GM19395 (cell line): Measurements from ENCODE around the gene SLC39A5.
A peak's percentile ranks its signal among the peaks of the same experiment; 100 is the strongest.

Source experiments
- ATAC-seq: cut with Tn5 transposase; IDR thresholded peaks from one replicate; pipeline ENCODE4 v1.9.1; 2021; ENCODE audit warnings: mild to moderate bottlenecking, moderate library complexity; ENCODE audit not compliant: unreplicated experiment

SLC39A5 gene

DNA sequence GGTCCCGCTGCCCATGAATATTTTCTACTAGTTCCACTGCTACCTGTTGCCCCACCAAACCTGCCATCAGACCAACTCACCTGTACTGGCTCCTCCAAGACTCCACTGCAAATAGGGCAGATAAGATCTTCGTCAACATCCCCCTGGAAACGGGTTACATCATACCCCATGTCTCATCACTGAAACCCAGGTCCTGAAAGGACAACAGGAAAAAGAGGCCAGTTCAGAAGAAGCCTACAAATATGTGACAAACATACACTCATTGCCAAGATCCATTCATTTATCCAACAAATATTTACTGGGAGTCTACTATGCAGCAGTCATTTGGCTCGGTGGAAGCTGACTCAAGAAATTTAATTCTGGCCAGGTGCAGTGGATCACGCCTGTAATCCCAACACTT is 16.0 kb upstream of the SLC39A5 start:
- no peak for ATAC-seq

DNA sequence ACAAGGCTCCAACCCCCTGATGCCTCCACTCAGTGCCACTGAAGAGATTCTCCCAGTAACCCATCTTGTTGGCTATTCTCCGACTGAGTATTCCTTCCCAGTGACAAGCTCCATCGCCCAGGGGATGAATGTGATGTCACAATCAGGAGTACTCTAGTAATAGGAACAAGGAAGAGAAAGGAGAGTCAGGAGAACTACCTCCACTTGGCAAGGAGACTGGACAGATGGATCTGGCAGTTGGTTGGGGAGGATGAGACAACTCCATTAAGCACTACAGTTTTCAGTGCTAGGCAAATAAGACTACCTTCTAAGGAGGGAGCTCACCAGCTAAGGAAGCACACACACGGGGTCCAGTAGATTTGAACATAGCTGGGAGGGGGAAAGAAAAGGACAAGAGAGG is 13.4 kb upstream of the SLC39A5 start:
- no peak for ATAC-seq

DNA sequence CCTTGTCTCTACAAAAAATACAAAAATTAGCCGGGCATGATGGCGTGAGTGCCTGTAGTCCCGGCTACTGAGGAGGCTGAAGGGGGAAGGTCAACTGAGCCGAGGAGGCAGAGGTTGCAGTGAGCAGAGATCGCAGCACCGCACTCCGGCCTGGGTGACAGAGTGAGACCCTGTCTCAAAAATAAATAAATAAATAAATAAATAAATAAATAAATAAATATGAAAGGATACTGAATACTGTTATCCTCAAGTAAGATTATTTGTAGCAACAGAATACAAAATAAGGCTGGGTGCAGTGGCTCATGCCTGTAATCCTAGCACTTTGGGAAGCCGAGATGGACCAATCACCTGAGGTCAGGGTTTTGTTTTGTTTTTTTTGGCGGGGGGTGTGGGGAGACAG is 10.0 kb upstream of the SLC39A5 start:
- no peak for ATAC-seq

DNA sequence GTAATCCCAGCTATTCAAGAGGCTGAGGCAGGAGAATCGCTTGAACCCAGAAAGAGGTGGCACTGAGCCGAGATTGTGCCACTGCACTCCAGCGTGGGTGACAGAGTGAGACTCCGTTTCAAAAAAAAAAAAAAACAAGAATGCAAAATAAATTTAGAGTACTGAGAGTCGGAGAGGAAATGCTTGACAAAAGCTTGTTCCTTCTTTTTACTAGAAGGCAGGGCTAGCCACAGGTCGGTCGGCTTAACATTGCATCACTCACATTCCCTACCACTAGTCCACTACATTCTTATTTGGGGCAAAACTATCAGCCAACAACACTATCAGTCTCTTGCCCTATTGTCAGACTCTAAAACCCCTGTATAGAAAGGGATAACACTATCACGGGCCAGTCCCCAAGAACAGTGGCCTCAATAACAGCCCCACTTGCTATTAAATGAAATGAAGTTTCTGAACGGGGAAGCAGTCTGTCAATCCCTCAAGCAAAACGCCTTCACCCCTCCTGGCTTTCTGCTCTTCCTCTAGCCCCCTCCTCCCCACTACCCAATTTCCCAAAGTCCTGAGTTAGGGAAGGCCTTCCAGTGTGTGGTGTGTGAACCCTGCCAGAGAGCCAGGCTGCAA is 9.1 kb upstream of the SLC39A5 start:
- ATAC-seq, result no peak

DNA sequence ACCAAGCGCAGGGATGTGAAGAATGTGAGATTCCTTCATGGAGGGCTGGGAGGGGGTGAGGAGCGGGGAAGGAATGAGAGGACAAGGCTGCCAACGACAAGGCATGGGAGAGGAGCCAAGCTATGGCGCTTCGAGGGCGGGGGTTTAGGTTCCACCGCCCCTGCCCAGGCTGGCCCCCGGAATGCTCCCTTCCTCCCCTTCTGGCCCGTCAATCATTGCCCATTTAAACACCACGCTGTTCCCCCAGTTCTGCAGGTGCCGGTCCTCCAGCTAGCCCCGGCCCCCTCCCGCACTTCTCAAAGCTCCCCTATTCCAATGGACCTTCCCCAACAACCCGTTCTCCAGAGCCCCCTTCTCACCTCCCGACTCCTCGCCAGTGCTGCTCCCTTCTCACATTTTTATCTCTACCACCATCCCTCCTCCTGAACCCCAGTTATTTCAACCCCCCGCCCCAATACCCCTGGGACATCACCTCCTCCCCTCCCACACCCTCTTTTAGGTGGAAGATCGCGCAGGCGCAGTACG is 8.6 kb upstream of the SLC39A5 start:
- ATAC-seq, result peak; percentile 22

- peak; percentile 86 for ATAC-seq
Observed at GRCh38 chr12:56221757-56222530, 7.9 kb upstream of the SLC39A5 start, which contains the start of gene RNF41. TSS of gene RNF41 (minus strand) at chr12:56221922. CDS start at chr12:56214047, 7,875 bp downstream.

DNA sequence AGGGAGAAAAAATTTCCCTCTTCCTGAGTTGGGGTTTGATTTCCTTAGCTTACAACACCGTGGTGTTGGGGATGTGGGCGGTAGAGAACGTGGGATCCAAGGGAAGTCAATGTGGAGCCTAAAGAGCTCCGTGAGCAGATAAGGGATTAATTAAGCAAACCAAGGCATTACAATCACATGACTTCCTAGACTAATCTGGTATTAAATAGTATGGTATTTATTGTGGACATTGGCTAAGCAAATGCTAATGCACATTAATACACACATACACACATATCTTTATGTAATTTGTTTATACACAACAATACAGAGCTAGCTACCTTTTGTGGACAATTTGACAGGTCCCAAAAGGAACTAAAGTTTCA is 7.3 kb upstream of the SLC39A5 start:
- ATAC-seq, result no peak

DNA sequence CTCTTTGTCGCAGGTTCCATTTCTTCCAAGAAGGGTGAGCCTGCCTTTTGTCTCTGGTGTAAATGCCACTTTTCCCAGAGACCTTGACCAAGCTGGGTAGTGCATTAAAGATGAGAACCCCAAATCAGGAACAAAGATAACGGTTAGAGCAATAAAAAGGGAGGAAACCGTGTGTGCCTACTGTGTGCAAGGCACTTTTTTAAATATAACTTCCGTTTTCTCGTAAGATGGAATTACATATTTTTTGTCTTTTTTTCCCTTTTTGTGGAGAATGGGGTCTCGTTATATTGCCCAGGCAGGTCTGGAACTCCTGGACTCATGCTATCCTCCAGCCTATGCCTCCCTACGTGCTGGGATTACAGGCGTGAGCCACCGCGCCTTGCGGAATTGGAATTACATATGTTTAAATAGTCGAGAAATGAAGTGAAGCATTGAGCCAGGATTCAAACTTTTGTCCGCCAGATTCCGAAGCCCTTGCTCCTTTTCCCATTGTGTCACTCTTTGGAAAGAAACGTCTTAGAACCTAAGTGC is 6.2 kb upstream of the SLC39A5 start:
- ATAC-seq, result no peak

DNA sequence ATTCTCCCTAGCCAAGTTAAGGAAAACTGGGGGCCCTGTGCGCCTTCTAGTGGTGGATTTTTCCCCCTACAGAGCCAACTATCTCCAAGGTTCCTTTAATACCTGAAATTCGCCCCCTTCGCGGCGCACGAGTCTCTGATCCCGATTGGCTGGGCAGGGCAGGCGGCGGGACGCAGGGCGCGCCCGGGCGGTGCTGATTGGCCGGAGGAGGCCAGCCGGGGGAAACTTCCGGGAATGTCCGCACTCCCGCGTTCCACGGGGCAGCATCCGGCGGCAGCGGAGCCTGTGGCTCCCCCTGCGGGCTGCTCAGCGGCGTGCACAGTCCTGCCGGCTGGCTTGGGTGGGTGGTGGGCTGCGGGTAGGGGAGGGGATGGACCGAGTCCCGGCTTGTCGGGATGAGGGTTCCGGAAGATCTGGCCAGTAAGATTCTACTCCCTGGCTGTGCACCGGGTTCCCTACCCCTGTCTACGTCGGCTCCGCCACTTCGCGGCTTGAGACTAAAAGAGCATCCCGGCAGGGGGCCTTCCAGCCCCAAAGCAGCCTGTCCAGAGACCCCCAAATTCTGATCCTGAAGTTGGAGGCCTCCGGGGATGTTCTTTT is 5.6 kb upstream of the SLC39A5 start, which contains the start of gene NABP2:
Gene NABP2 (plus strand): TSS at position 241 of the 600 bp plus-strand sequence. CDS start 515 bp downstream, outside the sequence.
- ATAC-seq, result peak; percentile 66

GRCh38 chr12:56224954-56225353 is 4.9 kb upstream of the SLC39A5 start:
- no peak for ATAC-seq

DNA sequence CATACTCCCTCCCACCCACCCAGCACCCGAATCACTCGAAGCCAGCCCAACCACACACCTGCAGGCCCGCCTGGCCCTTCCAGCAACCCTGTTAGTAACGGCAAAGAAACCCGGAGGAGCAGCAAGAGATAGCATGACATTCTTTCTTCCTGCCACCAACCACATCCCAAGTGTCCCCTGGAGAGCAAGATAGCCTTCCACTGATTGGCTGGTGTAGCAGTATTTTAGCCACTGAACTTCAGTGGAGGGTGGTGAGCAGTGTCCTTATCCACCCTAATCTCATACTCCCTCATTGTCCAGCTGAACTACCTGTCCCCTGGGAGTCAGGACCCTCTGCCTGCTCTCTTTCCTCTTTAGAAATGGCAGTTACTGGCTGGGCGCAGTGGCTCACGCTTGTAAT is 769 bp upstream of the SLC39A5 start:
- no peak for ATAC-seq

GRCh38 chr12:56230432-56231183 is 757 bp downstream of the SLC39A5 start:
- ATAC-seq, result no peak

- no peak for ATAC-seq
Observed at GRCh38 chr12:56231184-56231582, 1.3 kb downstream of the SLC39A5 start.

- ATAC-seq, result no peak
Observed at GRCh38 chr12:56234746-56235436, 5.0 kb downstream of the SLC39A5 start.

- ATAC-seq, result no peak
Observed at GRCh38 chr12:56236091-56236490, 6.2 kb downstream of the SLC39A5 start.

DNA sequence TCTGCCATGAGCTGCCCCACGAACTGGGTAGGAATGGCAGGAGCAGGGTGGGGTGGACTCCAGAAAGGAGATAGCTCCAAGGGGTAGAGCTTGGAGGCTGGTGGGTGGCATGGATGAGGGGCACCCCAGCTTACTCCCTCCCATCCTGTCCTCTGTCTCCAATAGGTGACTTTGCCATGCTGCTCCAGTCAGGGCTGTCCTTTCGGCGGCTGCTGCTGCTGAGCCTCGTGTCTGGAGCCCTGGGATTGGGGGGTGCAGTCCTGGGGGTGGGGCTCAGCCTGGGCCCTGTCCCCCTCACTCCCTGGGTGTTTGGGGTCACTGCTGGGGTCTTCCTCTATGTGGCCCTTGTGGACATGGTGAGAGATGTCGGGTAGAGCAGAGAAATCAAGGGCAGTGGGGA is 7.1 kb downstream of the SLC39A5 start:
- ATAC-seq, result no peak

DNA sequence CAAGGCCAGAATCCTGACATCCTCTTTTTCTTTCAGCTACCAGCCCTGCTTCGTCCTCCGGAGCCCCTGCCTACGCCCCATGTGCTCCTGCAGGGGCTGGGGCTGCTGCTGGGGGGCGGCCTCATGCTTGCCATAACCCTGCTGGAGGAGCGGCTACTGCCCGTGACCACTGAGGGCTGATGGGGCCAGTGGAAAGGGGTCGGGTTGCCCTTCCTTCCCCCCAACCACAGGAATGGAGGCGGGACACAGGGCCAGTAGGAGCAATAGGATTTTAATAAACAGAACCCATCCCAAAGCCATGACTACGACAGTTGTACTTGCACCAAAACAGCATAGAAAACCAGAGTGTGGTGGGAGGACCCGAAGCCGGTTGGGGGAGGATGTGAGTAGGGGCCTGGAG is 7.7 kb downstream of the SLC39A5 start:
- no peak for ATAC-seq

- no peak for ATAC-seq
Observed at GRCh38 chr12:56241424-56242303, 11.8 kb downstream of the SLC39A5 start.

- no peak for ATAC-seq
Observed at GRCh38 chr12:56242986-56243385, 13.1 kb downstream of the SLC39A5 start.
